CD4-positive, alpha-beta T cell treated with Interleukin-21 for 1 hour (primary cell): Measurements from ENCODE around the gene VEGFD.

Source experiments
- DNase-seq: peaks from one replicate; pipeline ENCODE4 v3.0.0-alpha.2; 2020

The VEGFD gene, protein sequence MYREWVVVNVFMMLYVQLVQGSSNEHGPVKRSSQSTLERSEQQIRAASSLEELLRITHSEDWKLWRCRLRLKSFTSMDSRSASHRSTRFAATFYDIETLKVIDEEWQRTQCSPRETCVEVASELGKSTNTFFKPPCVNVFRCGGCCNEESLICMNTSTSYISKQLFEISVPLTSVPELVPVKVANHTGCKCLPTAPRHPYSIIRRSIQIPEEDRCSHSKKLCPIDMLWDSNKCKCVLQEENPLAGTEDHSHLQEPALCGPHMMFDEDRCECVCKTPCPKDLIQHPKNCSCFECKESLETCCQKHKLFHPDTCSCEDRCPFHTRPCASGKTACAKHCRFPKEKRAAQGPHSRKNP

DNA sequence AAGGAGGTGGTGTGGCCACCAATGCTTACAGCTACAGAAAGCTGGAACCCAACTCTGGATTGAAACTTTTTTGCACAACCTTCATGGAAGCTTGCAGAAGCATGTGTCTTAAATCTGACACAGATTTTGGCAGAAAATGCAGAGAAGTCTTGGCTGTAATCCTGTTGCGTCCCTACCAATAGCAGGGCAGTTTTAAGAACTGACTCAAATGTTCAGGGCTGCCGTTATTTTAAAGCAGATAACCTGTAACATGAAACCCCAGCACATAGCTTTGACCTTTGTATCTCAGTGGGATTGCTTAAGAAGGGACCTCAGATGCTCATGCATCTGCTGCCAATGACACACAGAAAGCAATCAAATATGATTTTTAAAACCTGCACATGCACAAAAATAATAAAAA, at the start of gene VEGFD:
Gene VEGFD (minus strand): TSS at position 110 of the 400 bp plus-strand sequence. CDS start 467 bp downstream, outside the sequence.
- no peak for DNase-seq

DNA sequence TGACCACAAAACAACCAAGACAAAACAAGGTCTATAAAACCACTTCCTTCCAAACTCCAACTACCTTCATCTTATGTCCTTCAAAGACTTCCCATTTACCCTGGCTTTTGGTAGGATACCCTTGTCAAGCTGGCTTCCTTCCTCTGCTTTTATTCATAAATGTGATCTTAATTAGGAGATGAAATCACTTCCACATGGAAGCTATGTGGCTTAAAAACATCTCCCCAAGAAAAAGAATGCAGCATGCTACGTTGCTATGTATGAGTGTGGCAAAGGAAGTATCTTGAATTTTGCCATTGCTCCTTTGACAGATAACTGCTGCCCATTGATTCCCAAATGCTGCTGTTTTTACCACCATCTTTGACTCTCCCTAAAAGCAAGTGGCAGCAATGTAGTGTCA, 46.4 kb upstream of the VEGFD start:
- DNase-seq: no peak

DNA sequence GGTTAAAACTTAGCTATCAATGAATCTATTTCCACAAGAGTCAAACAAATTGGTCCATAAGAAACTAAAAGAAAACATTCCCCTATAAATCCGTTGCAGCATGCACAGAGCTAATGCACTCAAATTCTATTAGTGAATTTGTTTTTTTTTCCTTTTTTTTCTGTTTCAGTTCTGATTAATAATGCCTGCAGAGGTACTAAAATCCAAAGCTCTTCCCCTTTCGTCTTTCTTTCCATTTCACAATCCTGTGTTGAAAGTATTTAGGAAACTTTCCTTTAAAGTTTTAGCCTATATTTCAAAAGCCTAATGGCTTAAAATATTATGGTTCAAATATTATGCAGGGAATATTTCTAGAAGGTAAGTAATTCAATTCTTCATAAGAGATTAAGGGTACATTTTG, 45.9 kb upstream of the VEGFD start:
- no peak for DNase-seq

DNA sequence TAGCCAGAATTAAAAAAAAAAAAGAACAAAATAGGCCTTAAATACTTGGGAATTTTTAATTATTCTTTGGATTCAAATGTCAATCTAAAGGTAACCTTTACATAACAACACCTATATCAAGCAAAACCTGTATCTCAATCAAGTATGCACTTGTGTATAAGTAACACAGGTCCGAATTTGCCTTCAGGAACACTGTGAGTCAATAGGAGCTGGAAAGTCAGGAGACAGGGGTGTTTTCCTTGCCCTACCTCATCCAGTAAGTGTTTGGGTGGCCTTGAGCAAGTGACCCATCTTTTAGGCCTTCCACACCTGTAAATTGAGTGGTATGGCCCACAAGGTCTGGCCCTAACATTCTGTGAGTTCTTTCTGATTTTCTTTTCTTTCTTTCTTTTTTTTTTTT, 40.8 kb upstream of the VEGFD start:
- no peak for DNase-seq

DNA sequence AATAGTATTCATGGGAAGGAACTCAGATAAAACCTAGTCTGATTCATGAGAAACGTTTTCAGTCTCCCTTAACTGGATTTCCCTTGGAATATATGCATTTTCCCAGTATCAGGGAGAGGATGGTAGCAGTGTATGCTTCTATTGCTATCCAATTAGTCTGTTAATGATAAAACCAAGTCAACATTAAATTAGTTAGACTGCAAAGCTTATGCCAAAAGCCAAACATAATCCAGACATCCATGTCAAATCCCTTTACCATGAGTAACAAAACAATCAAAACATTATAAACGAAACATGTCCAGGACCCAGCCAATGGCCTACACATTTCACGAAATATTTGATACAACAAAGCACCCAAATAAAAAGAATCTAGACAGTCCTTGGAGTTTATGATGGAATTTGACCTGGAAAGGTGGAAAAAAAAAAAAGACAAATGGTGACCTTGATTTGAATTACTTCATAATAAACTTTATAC, 34.5 kb upstream of the VEGFD start:
- DNase-seq: no peak

DNA sequence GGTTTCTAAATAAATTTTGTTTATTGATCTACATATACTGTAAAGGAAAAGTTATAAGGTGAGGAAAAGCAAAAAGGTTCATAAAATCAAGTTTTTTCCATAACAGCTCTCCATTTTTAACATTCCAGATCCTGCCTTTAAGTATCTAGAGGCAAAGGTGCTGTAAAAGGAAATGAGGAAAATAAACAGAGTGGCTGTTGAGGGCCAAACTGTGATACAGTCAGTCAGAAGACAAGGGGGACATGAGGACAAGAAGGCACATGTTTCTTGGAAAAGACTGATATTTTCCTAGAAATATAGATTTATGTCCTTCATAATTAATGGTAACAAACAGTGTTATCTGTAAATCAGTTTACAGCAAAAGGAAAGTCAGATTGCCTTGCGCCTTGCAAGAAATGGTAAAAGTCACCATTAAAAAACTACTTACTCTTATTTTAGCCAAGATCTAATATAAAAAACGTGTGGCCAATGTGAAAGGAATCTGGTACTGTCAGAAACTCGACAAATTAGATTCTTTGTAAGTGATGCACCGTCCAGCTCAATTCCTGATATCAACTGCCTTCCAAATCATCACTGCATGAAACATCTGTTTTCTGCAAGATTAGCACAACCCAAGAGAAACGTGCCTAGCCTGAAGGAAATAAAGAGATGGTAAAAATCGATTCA, 34.0 kb upstream of the VEGFD start:
- DNase-seq: no peak

DNA sequence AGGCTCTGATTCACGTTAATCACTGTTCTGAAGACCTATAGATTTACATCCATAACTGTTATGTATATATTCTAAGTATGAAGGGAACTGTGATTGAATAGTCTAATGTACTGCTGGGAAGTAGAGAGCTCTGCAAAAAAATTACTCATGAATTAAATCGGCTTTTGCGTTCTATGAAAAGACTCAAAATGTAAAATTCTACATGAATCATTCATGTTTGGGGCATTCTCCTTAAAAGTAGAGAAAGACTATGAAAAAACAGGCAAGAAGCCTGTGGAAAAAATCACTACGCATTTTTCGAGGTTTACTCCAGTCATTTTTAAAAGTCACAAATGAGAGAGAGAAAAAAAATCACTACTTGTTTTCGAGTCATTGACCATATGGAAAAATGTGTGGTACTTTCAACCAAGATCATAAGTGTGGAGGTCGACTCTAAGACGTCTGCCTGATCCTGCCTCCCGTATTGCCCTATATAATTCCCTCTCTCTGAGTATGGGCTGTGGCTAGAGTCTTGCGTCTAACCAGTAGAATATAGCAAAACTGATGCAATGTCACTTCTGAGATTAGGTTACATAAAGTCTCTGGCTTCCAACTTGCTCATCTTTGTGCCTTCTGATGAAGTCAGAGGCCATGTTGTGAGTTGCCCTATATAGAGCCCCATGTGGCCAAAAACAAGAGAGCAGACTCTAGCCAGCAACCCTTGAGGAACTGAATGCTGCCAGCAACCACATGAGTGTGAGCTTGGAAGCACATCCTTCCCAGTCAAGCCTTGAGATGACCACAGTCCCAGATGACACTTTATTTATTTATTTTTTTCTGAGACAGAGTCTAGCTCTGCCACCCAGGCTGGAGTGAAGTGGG, 32.1 kb upstream of the VEGFD start:
- DNase-seq: no peak

DNA sequence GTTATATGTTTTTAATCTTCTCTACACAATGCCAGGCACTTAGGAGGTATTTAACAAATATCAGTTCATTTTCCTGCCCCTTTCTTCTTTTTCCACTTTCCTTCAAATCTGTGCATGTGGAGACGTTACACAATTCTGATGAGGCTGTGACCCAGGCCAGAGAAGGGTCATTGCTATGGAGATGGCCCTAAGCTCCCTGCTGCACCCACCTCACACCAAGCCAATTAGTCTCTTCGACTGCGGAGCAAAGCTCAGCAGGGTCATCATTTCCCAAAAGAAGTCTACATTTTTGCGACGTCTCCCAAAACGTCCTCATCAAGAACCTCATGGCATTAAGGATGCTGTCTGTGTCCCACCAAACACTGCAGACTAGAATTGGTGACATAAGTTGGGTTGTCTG, 28.9 kb upstream of the VEGFD start:
- DNase-seq: no peak

DNA sequence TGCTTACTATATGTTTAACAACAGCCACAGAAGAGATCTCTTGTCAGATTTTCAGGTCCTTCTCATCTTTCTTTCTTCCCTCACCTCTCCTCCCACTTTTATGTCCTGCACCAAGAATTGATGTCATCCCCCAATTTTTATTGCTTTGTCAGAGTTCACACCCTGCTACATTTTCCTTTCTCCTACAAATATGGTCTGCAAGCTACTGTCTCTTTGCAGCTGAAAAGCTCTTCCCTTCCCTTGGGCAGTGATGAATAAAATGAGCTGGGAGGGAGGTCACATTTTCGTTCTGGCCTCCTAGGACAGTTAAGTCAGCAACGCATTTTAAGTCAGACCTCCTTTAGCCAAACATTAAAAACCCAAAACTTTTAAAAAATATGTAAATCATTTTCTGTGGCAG, 26.7 kb upstream of the VEGFD start:
- DNase-seq: no peak

DNA sequence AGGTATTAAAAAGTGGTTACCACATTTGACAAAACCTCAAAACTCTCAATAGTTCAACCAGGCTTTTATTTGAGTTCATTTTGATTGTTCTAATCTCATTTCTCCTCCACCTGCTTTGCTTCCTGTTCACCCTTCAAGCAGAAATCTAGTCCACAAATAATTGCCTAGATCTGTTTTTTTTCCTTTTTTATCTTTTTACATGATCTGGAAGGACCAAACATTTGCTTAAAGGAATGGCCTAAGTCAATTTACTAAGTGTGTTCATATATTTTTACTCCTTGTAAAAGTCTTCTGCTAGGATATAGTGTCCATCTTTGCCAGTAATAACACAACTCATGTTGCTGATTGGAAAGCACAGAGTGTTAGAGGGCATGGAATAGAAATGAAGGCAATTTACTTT, 26.2 kb upstream of the VEGFD start:
- no peak for DNase-seq

DNA sequence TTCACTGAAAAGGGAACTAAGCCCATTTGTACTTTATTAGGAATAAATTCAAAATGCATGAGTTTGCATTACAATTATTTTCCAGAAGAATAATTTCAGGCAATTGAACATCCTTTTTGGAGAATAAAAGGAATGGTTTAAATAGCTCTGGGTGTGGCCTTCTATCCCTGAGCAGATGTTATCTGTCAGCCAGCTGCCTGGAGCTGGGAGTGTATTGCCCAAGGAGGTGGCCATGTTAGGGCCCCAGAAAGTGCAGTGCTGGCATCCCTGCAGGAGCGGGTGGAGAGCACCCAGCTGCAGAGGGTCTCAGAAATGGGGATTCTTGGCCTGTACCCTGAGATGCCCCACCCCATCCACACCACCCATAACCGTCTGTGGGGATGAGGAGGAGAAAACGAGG, 21.6 kb upstream of the VEGFD start:
- DNase-seq: no peak

DNA sequence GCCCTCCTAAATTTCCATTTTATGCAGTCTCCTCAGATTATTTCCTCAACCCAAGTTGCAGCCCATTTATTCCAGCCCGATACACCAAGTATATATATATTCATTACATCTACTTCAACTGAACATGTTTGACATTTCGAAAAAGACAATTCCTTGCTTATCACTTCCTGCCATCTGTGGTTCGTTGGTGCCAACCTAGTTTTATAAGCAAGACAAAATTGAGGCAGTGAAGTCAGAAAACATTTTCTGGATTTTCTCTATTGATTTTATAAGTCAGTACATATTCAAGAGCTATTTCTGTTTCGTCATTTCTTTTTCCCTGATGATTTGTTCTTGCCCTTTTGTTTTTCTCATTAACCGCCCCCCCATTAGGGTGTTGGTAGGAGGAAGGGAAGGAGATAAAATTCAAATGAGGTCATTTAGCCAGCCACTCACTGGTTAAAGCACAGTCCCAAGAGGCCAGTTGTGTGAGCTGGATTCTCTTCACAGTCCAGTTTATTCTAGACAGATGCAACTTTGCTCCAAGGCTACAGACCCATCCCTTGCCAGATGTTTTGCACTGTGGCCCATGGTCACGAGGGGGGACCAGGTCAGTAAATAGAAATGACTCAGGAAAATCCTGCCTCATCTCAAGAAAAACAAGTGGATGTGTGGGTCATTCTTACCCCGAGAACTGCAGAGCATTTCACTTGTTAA, 20.3 kb upstream of the VEGFD start:
- no peak for DNase-seq

DNA sequence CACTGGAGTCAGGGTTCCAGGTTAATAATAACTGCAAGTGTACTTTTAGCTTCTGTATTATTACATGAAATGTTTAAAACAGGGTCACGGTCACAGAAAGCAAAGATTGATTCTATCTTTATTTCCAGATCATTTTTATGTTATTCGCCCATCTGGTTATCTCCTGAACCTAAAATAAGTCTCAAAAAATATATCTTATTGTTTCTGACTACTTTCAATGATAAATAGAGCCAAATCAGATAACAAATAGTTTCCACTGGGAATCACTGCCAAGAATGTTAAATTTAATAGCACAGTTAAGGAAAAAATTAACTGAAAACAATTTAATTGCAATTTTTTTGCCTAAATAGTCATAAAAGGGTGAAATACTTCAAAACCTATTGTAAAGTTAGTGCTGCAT, 17.2 kb upstream of the VEGFD start:
- DNase-seq: no peak

DNA sequence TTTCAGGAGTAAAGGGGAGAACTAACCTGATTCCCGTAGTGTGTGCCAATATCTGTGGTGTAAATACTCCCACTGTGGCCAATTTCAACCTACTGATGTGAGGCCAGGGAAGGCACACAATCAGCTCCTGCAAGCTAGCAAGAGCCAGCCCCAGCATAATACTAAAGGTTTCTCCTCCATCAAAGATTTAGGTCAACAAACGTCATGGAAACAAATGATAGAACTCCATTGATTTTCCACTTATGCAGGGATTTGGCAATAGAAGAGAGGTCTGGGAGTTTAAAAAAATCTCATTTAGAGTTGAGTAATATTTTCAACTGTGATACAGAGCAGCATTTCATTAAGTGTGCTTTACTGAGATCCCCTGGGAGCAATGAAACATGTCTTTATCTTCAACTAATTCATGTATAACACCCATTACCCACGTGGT, 15.8 kb upstream of the VEGFD start:
- DNase-seq: no peak

DNA sequence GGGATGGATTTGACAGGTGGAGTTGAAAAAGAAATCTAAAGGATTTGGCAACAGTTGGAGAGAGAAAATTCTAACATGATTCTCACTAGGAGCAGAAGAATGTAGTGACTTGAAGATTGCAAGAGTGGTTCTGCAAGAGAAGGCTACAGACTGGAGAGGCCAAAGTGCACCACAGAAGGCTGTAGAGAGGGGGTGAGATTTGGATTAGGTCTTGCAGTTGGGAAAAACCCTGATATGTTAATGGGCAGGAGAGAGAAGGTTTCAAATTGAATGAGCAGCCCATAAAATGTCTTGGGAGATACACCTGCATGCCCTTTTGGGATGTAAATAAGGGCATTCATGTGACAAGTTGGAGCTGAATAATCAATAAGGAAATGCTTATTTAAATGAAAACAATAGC, 14.7 kb upstream of the VEGFD start:
- DNase-seq: no peak

DNA sequence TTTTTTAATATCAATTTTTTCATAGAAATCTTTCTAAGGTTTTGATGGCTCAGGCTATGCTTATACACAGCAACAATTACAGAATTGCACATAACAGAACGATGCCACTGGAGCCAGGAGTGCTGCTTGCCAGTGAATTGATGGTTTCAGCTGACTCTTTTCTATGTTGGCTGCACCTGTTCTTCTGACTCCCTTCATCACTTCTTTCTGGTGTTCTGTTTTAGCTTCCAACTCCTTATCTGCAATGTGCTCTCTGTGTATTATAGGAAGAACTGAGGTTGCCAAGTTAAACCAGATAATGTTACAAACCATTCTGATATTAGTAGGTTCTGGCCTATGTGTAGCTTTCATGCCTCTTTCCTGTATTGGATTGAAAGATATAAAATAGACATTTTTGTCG, 11.6 kb upstream of the VEGFD start:
- no peak for DNase-seq

DNA sequence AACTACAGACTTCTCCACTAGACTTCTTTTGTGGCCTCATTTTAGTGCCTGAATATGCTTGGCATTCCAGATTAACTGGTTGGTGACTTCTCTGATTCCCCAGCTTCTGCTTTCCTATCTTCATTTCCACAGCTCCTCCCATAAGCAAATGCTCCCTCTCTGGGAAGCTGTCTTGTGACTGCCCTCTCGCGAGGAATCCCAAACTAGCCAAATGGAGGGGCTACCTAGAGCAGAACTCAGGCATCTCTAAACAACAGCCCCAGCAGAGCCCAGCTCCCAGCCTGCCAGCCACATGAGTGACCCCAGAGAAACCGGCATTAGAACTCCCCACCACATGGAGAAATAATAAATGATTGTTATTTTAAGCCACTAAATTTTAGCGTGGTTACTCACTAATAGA, 7.6 kb upstream of the VEGFD start:
- no peak for DNase-seq

DNA sequence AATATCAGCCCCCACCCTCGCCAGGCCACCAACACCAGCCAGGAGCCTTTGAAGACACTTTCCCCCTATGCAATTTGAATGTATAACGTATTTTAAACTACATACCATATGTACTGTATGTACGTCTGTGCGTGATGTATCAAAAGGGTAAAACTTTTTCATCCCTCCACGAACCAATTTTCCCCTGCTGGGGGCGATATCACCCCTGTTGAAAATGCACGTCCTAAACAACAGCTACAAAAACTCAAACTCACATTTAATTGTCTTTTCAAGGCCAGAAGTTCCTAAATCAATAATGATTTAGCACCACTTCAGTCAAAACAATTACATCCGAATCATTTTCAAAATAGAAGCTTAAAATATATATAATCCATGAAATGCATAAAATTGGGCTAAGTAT, 1.4 kb downstream of the VEGFD start:
- no peak for DNase-seq

DNA sequence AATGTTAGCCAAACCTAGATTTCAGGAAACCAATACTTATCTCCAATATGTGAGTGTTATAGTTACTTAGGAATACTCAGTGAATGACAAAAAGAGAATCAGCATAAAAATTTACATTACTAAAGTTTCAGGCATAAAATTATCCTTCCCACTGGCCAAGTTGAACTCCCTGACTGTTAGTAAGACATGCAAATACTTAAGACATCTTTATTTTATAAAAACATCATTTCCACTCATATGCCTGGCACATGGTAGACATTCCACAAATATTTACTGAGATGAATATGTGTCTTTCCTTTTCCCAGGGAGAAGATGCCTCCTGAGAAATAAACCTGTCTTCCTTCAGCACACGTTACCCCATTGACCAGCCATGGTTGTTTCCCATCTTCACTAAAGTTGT, 7.3 kb downstream of the VEGFD start:
- no peak for DNase-seq

DNA sequence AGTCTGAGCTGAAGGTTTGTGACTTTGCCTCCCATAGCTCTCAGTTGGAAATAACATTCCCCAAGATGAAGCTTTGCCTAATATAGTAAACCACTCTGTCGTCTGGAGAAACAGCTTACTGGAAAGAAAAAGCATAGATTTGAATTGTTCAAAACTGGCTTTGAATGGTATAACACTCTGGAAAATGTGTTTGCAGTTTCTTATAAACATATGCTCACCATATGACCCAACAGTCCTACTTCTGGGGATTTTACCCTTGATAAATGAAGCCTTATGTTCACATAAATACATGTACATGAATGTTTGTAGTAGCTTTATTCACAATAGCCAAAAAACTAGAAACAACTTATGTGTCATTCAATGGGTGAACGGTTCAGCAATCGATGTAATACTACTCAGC, 10.2 kb downstream of the VEGFD start:
- no peak for DNase-seq

DNA sequence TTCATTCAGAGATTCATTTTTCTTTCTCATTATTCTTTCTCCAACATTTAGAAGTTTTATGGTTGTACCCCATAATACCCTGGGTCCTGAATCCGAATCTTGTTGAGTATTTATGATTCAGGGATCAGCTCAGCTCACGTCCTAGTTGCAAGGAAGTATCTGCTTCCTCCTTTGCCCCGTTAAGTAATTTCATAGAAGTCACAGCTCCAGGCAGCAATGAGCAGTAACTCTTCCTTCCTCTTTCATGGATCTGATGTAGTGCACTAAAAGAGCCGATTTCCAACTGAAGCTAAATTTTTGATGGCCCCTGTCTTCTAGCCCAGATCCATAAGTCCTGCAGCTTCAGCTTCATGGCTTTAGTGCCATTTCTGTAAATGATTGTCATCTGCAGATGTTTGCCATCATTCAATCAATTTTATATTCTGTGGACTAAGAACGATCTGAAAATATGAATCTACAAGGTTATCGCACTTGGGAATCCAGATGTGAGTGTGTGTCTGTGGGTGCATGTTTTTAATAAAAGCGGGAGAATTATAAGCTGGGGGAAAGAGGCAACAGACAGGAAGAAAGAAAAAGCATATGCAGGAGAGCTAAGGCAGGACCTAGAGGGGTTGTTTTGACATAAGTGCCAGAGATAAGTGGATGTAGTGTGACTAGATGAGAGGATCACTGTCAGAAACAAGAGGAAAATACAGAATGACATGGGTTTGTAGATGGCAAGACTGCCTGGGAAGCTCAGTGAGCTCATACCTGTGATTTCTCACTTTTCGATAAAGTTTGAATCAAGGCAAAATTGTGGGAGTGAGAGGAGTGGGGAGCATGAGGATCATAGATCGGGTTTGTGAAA, 17.5 kb downstream of the VEGFD start:
- DNase-seq: no peak

DNA sequence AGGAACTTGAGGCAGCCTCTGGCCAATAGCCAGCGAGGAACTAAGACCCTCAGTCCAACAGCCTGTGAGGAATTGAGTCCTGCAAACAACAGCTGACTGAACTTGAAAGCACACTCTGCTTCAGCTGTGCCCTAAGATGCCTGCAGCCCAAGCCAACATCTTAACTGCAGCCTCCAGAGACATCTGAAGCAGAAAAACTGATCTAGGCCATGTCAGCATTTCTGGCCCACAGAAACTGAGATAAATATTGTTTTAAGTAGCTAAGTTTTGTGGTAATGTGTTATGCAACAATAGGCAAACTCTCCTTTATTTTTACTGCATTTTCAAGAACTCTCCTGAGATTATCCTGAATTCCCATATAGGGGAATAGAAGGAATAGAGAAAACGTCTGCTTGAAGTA, 24.5 kb downstream of the VEGFD start:
- no peak for DNase-seq
